GM21529 (cell line): Measurements from ENCODE around the gene FIBCD1.
"Not testable (repeated sequence)": the region's sequence is repeated elsewhere in the genome, so short reads cannot be mapped to it uniquely, and the experiment has no call there.

ENCODE experiments used
- ATAC-seq: cut with Tn5 transposase; IDR thresholded peaks from one replicate; pipeline ENCODE4 v1.9.1; 2021; ENCODE audit not compliant: unreplicated experiment

FIBCD1 gene

DNA sequence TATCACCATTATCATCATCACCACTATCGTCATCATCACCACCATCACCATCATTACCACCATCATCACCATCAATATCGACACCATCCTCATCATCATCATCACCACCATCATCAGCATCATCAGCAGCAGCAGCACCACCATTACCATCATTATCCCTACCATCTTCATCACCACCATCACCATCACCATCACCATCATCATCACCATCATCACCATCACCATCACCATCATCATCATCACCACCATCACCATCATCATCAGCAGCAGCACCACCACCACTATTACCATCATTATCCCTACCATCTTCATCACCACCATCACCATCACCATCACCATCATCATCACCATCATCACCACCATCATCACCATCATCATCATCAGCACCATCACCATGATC lies 15.9 kb upstream of the FIBCD1 start:
- not testable (repeated sequence) for ATAC-seq

DNA sequence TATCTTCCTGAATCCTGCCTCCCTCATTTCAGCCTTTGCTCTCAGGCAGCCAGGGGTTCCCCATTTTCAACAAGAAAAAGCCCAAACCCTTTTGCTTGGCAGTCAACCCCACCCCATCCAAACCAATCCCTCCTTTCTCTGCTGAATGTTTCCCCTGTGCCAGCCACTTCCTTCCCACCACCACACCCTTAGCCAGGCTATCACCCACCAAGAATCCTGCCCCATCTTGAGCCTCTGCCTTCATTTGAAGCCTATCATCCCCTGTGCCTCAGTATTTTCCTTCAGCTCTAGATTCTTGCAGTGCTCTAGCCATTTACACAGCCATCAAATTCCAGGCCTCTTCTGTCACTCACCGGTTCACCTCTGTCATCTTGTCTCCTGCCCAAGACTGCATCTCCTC lies 15.3 kb upstream of the FIBCD1 start:
- no peak for ATAC-seq

- no peak for ATAC-seq
Observed at GRCh38 chr9:130952065-130952762, 13.2 kb upstream of the FIBCD1 start.

DNA sequence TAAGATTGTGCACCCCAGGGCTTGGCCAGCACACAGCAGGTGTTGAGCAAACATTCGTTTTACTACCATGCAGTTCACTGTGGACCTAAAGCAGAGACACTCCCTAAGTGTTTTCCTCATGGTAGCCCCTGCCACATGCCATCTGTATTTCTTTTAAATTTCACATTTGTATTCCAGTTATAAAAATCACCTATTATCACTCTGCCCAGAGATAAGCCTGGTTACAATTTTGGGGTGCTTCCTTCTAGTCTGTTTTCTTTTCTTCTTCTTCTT lies 10.9 kb upstream of the FIBCD1 start:
- ATAC-seq = no peak

DNA sequence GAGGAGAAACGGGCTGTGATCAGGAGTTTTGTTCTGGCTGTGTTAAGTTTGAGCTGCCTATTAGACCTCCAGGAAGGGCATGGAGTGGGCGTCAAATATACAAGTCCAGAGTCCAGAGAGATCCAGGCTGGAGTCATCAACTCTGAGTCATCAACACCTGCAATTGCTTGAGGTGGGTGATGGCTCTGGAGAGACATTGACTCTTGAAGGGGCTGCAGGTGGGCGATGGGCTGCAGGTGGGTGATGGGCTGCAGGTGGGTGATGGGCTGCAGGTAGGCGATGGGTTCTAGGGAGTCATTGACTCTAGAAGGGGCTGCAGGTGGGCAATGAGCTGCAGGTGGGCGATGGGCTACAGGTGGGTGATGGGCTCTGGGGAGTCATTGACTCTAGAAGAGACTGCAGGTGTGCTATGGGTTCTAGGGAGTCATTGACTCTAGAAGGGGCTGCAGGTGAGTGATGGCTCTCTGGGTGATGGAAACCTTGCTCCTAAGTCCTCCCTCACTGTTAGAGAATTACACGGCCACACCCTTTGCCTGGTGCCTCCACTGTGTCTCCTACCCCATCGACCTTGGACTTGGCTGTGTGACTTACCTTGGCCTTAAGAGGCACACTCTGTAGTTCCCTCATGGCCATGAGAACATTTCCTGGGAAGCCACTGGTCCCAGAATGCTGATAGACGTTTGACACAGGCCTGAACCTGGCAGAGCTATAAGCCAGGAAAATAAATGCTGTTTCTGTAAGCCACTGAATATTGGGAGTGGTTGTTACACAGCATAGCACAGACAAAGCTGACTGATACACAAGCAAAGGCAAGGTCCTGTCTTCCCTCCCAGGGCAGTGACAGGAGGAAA lies 10.4 kb upstream of the FIBCD1 start:
- ATAC-seq = no peak

DNA sequence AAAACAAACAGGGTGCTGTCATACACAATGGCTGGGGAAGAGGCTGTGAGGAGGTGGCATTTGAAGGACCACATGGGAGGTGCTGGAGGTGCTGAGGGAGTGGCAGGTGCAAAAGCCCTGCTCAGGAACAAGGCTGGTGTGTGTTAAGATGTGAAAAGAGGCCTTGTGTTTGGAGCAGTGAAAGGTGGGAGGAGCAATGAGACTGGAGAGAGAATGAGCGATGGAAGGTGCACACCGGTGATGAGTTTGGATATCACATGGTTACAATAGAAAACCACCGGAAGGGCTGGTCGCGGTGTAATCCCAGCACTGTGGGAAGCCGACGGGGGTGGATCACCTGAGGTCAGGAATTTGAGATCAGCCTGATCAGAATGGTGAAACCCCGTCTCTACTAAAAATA lies 9.2 kb upstream of the FIBCD1 start:
- ATAC-seq = no peak

GRCh38 chr9:130947618-130948140 lies 8.6 kb upstream of the FIBCD1 start:
- no peak for ATAC-seq

DNA sequence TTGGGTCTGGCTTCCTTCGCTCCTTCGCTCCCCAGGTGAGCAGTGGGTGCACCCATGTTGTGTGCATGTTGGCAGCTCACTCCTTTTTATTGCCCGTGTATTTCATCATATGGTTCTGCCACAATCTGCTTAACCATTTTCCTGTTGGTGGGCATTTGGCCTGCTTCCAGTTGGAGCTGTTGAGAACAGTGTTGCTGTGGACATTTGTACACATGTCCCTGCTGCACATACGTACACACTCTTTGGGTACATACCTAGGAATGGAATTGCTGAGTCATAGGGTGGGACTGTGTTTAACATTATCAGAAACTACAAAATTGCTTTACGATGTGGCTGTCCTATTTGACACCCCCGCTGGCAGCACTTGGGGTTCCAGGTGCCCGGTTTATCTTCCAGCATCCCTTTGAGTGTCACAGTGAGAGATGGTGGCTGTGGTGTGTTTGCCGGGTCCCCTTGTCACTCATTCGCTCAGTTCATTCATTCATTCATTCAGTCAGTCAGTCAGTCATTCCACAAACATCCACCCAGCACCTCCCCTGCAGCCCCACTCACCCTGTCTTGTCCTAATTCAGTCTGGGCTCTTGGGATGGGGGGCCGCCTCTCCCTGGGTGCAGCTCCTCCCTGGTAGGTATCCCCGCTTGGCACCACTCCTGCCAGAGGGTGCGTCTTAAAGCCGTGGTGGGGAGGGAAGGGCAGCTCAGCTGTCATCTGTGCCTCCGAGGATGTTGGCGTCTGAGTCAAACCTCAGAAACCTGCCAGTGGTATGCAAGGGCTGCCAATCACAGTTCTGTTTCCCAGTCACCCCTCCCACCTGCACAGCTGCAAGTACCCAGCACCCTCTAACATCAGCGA lies 7.9 kb upstream of the FIBCD1 start:
- no peak for ATAC-seq

- no peak for ATAC-seq
Observed at GRCh38 chr9:130945173-130945572, 6.1 kb upstream of the FIBCD1 start.

DNA sequence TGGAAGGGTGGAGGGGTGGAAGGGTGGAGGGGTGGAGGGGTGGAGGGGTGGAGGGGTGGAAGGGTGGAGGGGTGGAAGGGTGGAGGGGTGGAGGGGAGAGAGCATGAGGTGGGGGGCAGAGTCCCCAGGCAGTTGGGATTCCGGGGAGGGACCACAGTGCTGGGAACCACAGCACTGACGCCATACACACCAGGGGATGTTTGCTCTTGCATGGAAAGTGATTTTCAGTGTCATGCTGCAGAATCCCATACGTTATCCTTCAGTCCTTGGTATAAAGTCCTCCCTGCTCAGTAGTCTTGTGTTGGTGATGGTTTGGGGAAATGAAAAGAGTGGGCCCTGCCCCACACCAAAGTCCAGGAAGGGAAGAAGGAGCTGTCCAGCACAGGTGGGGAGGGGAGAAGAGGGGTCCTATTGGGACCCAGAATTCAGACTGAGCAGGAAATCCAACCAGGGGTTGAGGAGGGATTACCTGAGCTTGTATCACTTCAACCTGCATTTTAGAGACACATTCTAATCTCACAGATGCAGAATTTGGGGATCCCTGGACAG lies 5.5 kb upstream of the FIBCD1 start:
- no peak for ATAC-seq

GRCh38 chr9:130943777-130944176 lies 4.7 kb upstream of the FIBCD1 start:
- ATAC-seq = no peak

- ATAC-seq = no peak
Observed at GRCh38 chr9:130943221-130943620, 4.2 kb upstream of the FIBCD1 start.

DNA sequence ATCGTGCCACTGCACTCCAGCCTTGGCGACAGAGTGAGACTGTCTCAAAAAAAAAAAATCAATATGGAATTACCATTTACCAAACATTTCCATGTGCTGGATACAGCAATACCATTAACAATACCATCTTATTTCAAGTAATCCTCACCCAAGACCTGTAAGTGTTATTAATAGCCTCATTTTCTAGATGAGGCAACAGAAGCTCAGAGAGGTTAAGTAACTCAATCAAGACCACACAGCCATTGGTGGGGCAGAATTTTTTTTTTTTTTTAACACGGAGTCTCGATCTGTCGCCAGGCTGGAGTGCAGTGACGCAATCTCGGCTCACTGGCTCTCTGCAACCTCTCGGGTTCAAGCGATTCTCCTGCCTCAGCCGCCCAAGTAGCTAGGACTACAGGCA lies 3.6 kb upstream of the FIBCD1 start:
- no peak for ATAC-seq

GRCh38 chr9:130942084-130942483 lies 3.0 kb upstream of the FIBCD1 start:
- no peak for ATAC-seq

DNA sequence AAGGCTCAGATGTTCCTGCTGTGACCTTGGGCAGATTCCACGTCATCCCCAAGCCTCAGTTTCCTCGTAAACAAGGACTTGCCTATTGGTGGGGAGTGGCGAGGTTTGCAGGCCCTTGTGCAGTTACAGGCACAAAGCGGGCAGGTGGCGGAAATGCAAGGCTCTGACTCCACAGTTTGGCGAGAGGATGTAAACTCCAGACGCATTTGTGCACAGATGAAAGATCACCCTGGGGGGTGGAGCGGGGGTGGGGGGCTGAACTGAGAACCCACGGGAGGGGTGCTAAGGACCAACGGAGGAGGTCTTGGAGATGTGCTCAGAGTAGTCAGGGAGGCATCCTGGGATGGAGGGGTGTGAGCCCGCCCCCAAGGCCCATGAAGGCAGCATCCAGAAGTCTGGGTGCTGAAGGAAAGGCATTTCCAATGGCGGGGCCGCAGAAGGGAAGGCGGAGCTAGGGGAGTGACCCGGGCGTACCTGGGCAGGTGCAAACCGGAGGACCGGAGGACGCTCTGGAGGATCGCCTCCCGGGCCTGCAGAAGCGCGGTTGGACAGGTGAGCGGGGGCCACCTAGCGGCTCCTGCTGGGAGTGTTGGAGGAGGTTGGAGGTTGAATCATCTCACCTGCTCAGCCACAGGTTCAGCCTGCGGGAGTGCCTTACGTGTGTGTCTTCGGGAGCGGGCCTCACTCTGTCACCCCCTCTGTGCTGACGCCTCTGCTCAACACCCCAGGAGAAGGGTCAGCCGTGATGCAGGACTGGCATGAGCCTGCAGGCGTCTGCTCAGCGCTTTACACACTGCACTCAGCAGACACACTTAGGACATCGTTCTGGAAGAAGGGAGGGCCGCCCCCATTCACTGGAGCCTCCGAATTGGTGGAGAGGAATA lies 1.9 kb upstream of the FIBCD1 start:
- no peak for ATAC-seq

DNA sequence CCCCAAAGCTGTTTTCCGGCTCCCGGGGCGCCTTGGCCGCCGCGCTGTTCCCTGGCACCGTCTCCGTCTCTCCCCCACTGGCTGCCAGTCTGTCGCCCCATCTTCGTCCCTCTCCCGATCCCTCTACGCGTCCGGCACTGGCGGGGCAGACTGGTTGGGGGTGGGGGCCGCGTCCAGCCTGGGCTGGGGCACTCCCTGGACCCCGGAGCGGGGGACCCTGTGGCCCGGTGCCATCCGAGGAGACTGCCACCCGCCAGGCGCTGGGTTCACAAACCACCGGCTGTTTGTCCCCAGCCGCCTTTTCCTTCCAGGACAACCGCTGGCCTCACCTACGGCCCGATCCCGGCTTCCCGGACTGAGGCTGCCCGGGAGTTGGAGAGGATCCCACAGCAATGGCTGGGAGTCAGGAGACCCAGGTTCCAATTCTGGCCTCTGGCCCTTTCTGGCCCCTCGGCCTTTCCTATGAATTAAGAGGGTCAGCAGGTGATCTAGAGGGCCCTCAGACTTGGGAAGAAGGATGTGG lies 1.0 kb upstream of the FIBCD1 start:
- no peak for ATAC-seq

- no peak for ATAC-seq
Observed at GRCh38 chr9:130939405-130940026, 469 bp upstream of the FIBCD1 start.

- ATAC-seq = no peak
Observed at GRCh38 chr9:130938184-130938651, 829 bp downstream of the FIBCD1 start.
